PC-9 (cell line): ENCODE results near the gene AMDHD2.

Experiments
- CTCF ChIP-seq: fragments of 200-600 bp; sonication (generic); conservative IDR thresholded peaks from 2 replicates; pipeline ENCODE4 v1.6.1; 2017; ENCODE audit warnings: mixed run types, antibody characterized with exemption, mild to moderate bottlenecking, moderate library complexity
- EZH2 ChIP-seq: fragments of 200-600 bp; sonication (generic); IDR thresholded peaks from 2 replicates; pipeline ENCODE4 v1.8.0; 2017; ENCODE audit warnings: antibody characterized with exemption, low read depth

DNA sequence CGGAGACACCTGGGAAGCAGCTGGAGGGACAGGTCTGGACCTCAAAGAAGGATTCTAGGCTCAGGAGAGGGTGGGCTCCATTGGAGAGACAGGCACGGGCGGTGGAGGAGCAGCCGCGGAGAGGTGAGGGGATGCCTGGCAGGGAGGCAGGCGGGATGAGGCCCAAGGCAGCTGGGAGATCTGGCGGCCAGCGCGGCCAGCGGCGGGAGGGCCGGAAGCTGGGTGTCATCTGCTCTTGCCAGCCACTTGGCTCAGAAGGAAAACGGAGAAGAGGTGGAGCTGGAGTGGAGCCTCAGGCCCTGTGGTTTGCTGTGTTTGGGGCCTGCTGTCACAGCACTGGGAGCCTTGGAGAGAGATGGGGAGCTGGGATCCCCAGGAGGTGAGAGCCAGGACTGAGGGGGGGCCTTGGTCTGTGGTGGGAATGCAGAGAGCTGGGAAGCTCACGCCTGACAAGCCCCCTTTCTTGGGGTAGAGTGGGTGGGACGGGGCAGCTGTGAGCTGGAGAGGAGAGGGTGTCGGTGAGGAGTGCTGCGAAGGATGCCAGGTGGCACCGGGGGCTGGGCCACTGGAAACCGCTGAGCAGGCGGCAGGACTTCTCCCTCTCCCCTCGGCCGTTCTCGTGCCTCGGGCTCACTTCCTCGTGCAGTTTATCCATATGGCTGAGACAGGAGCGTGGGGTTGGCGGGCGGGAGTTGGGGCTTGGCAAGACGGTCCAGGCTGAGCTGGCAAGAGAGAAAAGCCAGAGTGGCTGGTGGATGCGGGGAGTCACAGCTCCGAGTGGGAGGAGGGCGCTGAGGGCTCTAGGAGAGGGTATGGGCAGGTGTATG lies 37.2 kb upstream of the AMDHD2 start:
- TF ChIP-seq CTCF (no peak), EZH2 (no peak)
